Measurements from ENCODE around the gene CREG1.
"Not testable (repeated sequence)": the region's sequence is repeated elsewhere in the genome, so short reads cannot be mapped to it uniquely, and the experiment has no call there.

CREG1 gene

GRCh38 chr1:167553136-167554027, at the start of gene CREG1:
TSS of gene CREG1 (minus strand) at chr1:167553762.
- peak; percentile 92 for DNase-seq (ENCODE audit: low read depth)

GRCh38 chr1:167602840-167603239, 49.3 kb upstream of the CREG1 start:
- no peak for DNase-seq (ENCODE audit: low read depth)

- no peak for DNase-seq (ENCODE audit: low read depth)
Observed at GRCh38 chr1:167601442-167602383, 48.2 kb upstream of the CREG1 start.

- DNase-seq (ENCODE audit: low read depth) = peak; percentile 10
Observed at GRCh38 chr1:167599957-167600581, 46.5 kb upstream of the CREG1 start.

- DNase-seq (ENCODE audit: low read depth) = no peak
Observed at GRCh38 chr1:167594822-167595221, 41.3 kb upstream of the CREG1 start.

- DNase-seq (ENCODE audit: low read depth) = no peak
Observed at GRCh38 chr1:167593860-167594259, 40.3 kb upstream of the CREG1 start.

- no peak for DNase-seq (ENCODE audit: low read depth)
Observed at GRCh38 chr1:167592475-167592874, 38.9 kb upstream of the CREG1 start.

GRCh38 chr1:167588361-167588760, 34.8 kb upstream of the CREG1 start:
- no peak for DNase-seq (ENCODE audit: low read depth)

- DNase-seq (ENCODE audit: low read depth) = no peak
Observed at GRCh38 chr1:167587872-167588271, 34.3 kb upstream of the CREG1 start.

GRCh38 chr1:167587342-167587741, 33.8 kb upstream of the CREG1 start:
- no peak for DNase-seq (ENCODE audit: low read depth)

GRCh38 chr1:167584581-167584980, 31.0 kb upstream of the CREG1 start:
- DNase-seq (ENCODE audit: low read depth) = no peak

- no peak for DNase-seq (ENCODE audit: low read depth)
Observed at GRCh38 chr1:167582722-167583121, 29.2 kb upstream of the CREG1 start.

GRCh38 chr1:167582064-167582463, 28.5 kb upstream of the CREG1 start:
- DNase-seq (ENCODE audit: low read depth) = no peak

- DNase-seq (ENCODE audit: low read depth) = no peak
Observed at GRCh38 chr1:167579986-167580385, 26.4 kb upstream of the CREG1 start.

- no peak for DNase-seq (ENCODE audit: low read depth)
Observed at GRCh38 chr1:167578939-167579521, 25.5 kb upstream of the CREG1 start.

GRCh38 chr1:167575649-167576048, 22.1 kb upstream of the CREG1 start:
- no peak for DNase-seq (ENCODE audit: low read depth)

- no peak for DNase-seq (ENCODE audit: low read depth)
Observed at GRCh38 chr1:167573035-167573434, 19.5 kb upstream of the CREG1 start.

GRCh38 chr1:167570712-167571111, 17.1 kb upstream of the CREG1 start:
- DNase-seq (ENCODE audit: low read depth) = not testable (repeated sequence)

- DNase-seq (ENCODE audit: low read depth) = no peak
Observed at GRCh38 chr1:167567663-167568062, 14.1 kb upstream of the CREG1 start.

- no peak for DNase-seq (ENCODE audit: low read depth)
Observed at GRCh38 chr1:167566766-167567165, 13.2 kb upstream of the CREG1 start.

- DNase-seq (ENCODE audit: low read depth) = no peak
Observed at GRCh38 chr1:167565922-167566321, 12.4 kb upstream of the CREG1 start.

All from activated T-cell treated with anti-CD3 and anti-CD28 coated beads for 48 hours (primary cell).